Stimulated activated CD8-positive, alpha-beta memory T cell treated with anti-CD3 and anti-CD28 coated beads, Interleukin-15, amount 100 ng/mL, for 24 hours (primary cell): ENCODE results near the gene ASAP2.

Source experiments
- DNase-seq: peaks from one replicate; pipeline ENCODE4 v3.0.0-alpha.2; 2020; ENCODE audit warnings: low read depth

ASAP2 gene

GRCh38 chr2:9347411-9347881, 140.8 kb downstream of the ASAP2 start:
- no peak for DNase-seq

GRCh38 chr2:9354318-9354717, 147.7 kb downstream of the ASAP2 start:
- no peak for DNase-seq

- no peak for DNase-seq
Observed at GRCh38 chr2:9355270-9355669, 148.7 kb downstream of the ASAP2 start.

- DNase-seq: no peak
Observed at GRCh38 chr2:9355716-9356115, 149.1 kb downstream of the ASAP2 start.

GRCh38 chr2:9356261-9356660, 149.6 kb downstream of the ASAP2 start:
- DNase-seq: no peak

- DNase-seq: no peak
Observed at GRCh38 chr2:9358846-9359245, 152.2 kb downstream of the ASAP2 start.

- no peak for DNase-seq
Observed at GRCh38 chr2:9359463-9359862, 152.9 kb downstream of the ASAP2 start.

- no peak for DNase-seq
Observed at GRCh38 chr2:9360110-9360509, 153.5 kb downstream of the ASAP2 start.

- DNase-seq: no peak
Observed at GRCh38 chr2:9360701-9361100, 154.1 kb downstream of the ASAP2 start.

GRCh38 chr2:9364373-9364772, 157.8 kb downstream of the ASAP2 start:
- DNase-seq: no peak

GRCh38 chr2:9364791-9365497, 158.3 kb downstream of the ASAP2 start:
- no peak for DNase-seq

GRCh38 chr2:9365498-9366019, 158.9 kb downstream of the ASAP2 start:
- no peak for DNase-seq

- DNase-seq: no peak
Observed at GRCh38 chr2:9366026-9366425, 159.4 kb downstream of the ASAP2 start.

GRCh38 chr2:9370746-9371145, 164.1 kb downstream of the ASAP2 start:
- DNase-seq: no peak

- no peak for DNase-seq
Observed at GRCh38 chr2:9373047-9373446, 166.4 kb downstream of the ASAP2 start.

GRCh38 chr2:9373476-9373875, 166.9 kb downstream of the ASAP2 start:
- no peak for DNase-seq

GRCh38 chr2:9374071-9374730, 167.6 kb downstream of the ASAP2 start:
- DNase-seq: no peak

GRCh38 chr2:9375857-9376428, 169.3 kb downstream of the ASAP2 start:
- no peak for DNase-seq

GRCh38 chr2:9377461-9378097, 171.0 kb downstream of the ASAP2 start:
- DNase-seq: no peak

- no peak for DNase-seq
Observed at GRCh38 chr2:9378433-9379390, 172.1 kb downstream of the ASAP2 start.

GRCh38 chr2:9379391-9379755, 172.8 kb downstream of the ASAP2 start:
- no peak for DNase-seq
